Right cardiac atrium (tissue), 5 donors: ENCODE results near the gene CYP11A1. TPM values are rescaled to one million over a fixed set of nuclear protein-coding genes. Genes with fewer than 3 reads are reported as not detected.

ENCODE experiments used
- ATAC-seq, 2 donors: fragments of 200-7000 bp; cut with Tn5 transposase; one replicate each; pipeline versions ENCODE4 v1.8.0 to v1.9.1; 2020; ENCODE audit warnings: moderate library complexity in 2 of 2, mild to moderate bottlenecking in 1 of 2
- DNase-seq, 3 donors: peaks; one replicate each; pipeline ENCODE4 v3.0.0-alpha.2; 2020
- H3K27ac ChIP-seq: one replicate; pipeline ENCODE4 v1.5.1; 2013; ENCODE audit warnings: mild to moderate bottlenecking, low read length, control low read depth, moderate library complexity
- H3K27me3 ChIP-seq: one replicate; pipeline ENCODE4 v1.6.1; 2013; ENCODE audit not compliant: control insufficient read depth, insufficient read depth
- H3K4me1 ChIP-seq: one replicate; pipeline ENCODE4 v1.6.1; 2013; ENCODE audit warnings: low read length; ENCODE audit not compliant: control insufficient read depth, insufficient read depth
- H3K4me3 ChIP-seq: one replicate; pipeline ENCODE4 v1.5.1; 2013; ENCODE audit warnings: low read length, control low read depth
- H3K9me3 ChIP-seq: one replicate; pipeline ENCODE4 v1.6.1; 2013; ENCODE audit warnings: low read length; ENCODE audit not compliant: control insufficient read depth
- WGBS: extraction: QIAGEN DNeasy Blood & Tissue Kit; methylation state at CpG from one replicate; pipeline ENCODE4 v1.1.7; 2013; 5-methylcytosine and 5-hydroxymethylcytosine counted together
- intact Hi-C, 4 donors: fragments of 100-400 bp; cut with DNase I; formaldehyde crosslinking; loops; one replicate each; pipeline versions ENCODE4 v1.11.0 to v1.14.0; 2022 to 2023
- polyA plus RNA-seq: library from polyadenylated mRNA; stranded (reverse); fragments of 200-250 nt; gene quantifications from one replicate; pipeline ENCODE4 v1.2.3, GENCODE V29; 2013
- total RNA-seq, 4 donors: library from RNA; stranded (reverse); fragmentation: NEBNext Ultra II Directional; extraction: Animal tissue kit (Norgen Biotek cat#: 25700); gene quantifications; one replicate each; pipeline ENCODE4 v1.2.1, GENCODE V29; 2021
- donor health status: healthy with polysubstance abuse.
- donor health status: DM: no; HTN: yes; CAD: no.
- donor health status: DM: no; HTN: no; CAD: no.
- donor health status: DM: no; HTN: yes; CAD: no; lungs with severe emphysema.
- donor health status: DM: yes; HTN: yes; CAD: no.

The CYP11A1 gene
- total and polyA plus RNA-seq, 5 donors = 0.66 to 1.7 (median 1.1) TPM

DNA sequence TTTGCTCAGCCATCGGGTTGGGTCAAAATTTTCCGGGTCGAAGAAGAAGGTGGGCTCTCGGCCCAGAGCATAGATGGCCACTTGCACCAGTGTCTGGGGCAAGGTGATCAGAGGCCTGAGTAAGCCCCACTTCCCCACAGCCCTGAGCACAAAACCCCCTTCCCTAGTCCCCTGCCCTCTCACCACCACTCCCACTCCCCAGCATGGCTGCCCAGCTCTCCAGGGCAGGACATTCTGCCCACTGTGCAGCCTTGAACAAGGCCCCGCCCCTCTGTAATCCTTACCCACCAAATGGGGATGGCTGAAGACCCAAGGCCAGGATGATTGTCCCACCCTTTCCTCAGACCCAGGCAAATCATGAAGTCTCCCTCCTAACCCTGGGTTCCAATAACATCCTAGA lies 28.8 kb downstream of the CYP11A1 start:
- no peak for ATAC-seq
- H3K27ac ChIP-seq = no peak overlapping the region
- H3K27me3 ChIP-seq = no peaks in the 10 kb centered on the region
- intact Hi-C loops = no loop called here
- WGBS = 95% methylated on average over 5 of the region's 5 CpGs
- no peaks in the 10 kb centered on the region for H3K9me3 ChIP-seq
- H3K4me1 ChIP-seq = no peaks in the 10 kb centered on the region
- no peak overlapping the region for H3K4me3 ChIP-seq
- DNase-seq = no peak

- no peaks in the 10 kb centered on the region for H3K9me3 ChIP-seq
- WGBS = 71% methylated on average over 4 of the region's 4 CpGs
- no peaks in the 10 kb centered on the region for H3K27me3 ChIP-seq
- H3K4me1 ChIP-seq = no peaks in the 10 kb centered on the region
- no peak overlapping the region for H3K4me3 ChIP-seq
- ATAC-seq (no peak), DNase-seq (no peak)
- no peak overlapping the region for H3K27ac ChIP-seq
- intact Hi-C loops = no loop called here
These were observed 29.7 kb downstream of the CYP11A1 start for GRCh38 chr15:74337607-74338211.

GRCh38 chr15:74337146-74337545 lies 30.3 kb downstream of the CYP11A1 start:
- no peak for ATAC-seq
- Histone ChIP-seq H3K27ac (no peak overlapping the region), H3K9me3 (no peaks in the 10 kb centered on the region), H3K4me1 (no peaks in the 10 kb centered on the region), H3K27me3 (no peaks in the 10 kb centered on the region), H3K4me3 (no peak overlapping the region)
- intact Hi-C loops = no loop called here
- 89% methylated on average over 5 of the region's 5 CpGs for WGBS
- DNase-seq = no peak

- Histone ChIP-seq H3K27me3 (no peaks in the 10 kb centered on the region), H3K4me1 (no peaks in the 10 kb centered on the region), H3K4me3 (no peak overlapping the region), H3K9me3 (no peaks in the 10 kb centered on the region), H3K27ac (no peak overlapping the region)
- ATAC-seq (no peak), DNase-seq (no peak)
- WGBS = 76% methylated on average over 9 of the region's 9 CpGs
- intact Hi-C loops = no loop called here
These were observed 31.1 kb downstream of the CYP11A1 start for GRCh38 chr15:74336061-74337005.

DNA sequence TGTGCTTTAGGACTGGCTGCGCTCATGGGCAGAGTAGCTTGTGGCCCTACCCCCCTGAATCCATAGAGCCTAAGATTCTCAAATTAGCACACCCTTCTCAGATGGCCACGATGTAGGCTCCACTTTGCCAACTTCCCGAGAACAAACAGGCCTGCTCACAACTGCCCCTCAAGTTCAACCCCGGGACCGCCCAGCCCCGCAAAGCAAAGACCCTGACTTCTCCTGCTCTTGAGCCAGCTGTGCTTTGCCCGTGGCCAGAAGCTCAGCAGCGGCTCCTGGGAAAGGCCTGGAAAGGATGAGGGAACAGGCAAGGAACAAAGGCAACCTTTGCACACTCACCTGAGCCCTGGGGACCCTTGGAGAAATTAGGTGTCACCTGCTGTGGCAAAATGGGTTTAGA lies 32.0 kb downstream of the CYP11A1 start:
- Histone ChIP-seq H3K27me3 (no peaks in the 10 kb centered on the region), H3K27ac (no peak overlapping the region), H3K4me1 (no peaks in the 10 kb centered on the region), H3K4me3 (no peak overlapping the region), H3K9me3 (no peaks in the 10 kb centered on the region)
- WGBS = 90% methylated on average over 8 of the region's 8 CpGs
- DNase-seq (no peak), ATAC-seq (no peak)
- intact Hi-C loops = no loop called here

DNA sequence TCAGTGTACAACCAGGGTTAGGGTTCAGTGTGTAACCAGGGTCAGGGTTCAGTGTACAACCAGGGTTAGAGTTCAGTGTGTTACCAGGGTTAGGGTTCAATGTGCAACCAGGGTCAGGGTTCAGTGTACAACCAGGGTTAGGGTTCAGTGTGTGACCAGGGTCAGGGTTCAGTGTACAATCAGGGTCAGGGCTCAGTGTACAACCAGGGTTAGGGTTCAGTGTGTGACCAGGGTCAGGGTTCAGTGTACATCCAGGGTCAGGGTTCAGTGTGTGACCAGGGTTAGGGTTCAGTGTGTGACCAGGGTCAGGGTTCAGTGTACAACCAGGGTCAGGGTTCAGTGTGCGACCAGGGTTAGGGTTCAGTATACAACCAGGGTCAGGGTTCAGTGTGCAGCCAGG lies 33.3 kb downstream of the CYP11A1 start:
- Histone ChIP-seq H3K27ac (no peak overlapping the region), H3K4me1 (no peaks in the 10 kb centered on the region), H3K27me3 (no peaks in the 10 kb centered on the region), H3K9me3 (no peaks in the 10 kb centered on the region), H3K4me3 (no peak overlapping the region)
- intact Hi-C loops = no loop called here
- DNase-seq = no peak
- no peak for ATAC-seq
- 91% methylated on average over 1 of the region's 1 CpG for WGBS

DNA sequence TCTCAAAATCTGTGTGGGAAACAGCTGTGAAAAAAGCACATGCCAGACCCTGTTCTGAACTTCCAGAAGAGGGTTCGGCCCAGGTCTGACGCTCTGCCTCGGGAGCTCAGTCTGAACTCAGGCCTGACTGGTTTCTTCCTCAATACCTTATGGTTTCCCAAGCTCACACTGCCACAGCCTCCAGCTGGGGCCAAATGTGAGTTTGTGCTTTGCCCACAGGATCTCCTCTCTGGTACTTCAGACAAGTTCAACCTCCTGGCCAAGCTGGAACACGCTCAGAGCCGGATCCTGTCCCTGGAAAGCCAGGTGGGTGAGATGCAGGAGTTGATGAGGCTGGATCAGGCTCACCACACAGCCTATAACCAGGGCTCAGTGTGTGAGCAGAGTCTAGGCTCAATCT lies 33.8 kb downstream of the CYP11A1 start:
- no peak overlapping the region for H3K4me3 ChIP-seq
- no peak for DNase-seq
- intact Hi-C loops = no loop called here
- no peaks in the 10 kb centered on the region for H3K9me3 ChIP-seq
- no peak overlapping the region for H3K27ac ChIP-seq
- 78% methylated on average over 5 of the region's 5 CpGs for WGBS
- H3K4me1 ChIP-seq = no peaks in the 10 kb centered on the region
- no peaks in the 10 kb centered on the region for H3K27me3 ChIP-seq
- no peak for ATAC-seq

DNA sequence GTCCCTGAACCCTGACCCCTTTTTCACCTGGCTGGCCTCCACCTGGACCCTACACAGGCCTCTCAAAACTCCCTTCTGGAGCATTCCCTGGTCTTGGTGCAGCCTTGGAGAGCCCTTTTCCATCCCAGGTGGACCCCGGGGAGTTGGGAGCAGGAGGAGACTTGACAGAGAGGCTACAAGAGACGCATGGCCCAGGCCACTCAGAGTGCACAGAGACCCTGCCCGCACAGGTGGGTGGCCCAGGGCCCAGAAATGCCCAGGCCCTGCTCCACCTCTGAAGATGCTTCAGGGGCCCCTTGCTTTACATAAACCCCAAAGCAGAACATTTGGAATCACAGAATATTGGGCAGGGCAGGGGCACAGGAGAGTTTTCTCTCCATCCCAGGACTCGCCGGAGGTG lies 34.4 kb downstream of the CYP11A1 start:
- no peak for DNase-seq
- Histone ChIP-seq H3K4me3 (no peak overlapping the region), H3K27me3 (no peaks in the 10 kb centered on the region), H3K9me3 (no peaks in the 10 kb centered on the region), H3K4me1 (no peaks in the 10 kb centered on the region), H3K27ac (no peak overlapping the region)
- intact Hi-C loops = no loop called here
- WGBS = 91% methylated on average over 5 of the region's 5 CpGs
- ATAC-seq = no peak

DNA sequence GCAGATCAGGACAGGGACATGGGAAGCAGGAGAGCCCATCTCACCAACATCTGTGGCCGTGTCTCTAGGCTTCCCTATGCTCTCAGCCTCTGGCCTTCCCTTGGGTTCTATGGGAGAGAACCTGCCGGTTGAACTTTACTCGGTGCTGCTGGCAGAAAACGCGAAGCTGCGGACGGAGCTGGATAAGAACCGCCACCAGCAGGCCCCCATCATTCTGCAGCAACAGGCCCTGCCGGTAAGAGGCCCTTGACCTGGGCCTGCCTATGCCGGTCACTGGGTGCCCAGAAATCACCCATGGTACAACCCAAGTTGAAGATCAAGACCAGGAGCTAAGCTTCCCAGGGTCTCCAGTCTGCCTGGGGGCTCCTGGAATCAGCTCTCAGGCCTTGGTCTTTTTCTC lies 34.8 kb downstream of the CYP11A1 start:
- Histone ChIP-seq H3K4me1 (no peaks in the 10 kb centered on the region), H3K9me3 (no peaks in the 10 kb centered on the region), H3K27ac (no peak overlapping the region), H3K4me3 (no peak overlapping the region), H3K27me3 (no peaks in the 10 kb centered on the region)
- no peak for ATAC-seq
- DNase-seq = no peak
- 89% methylated on average over 10 of the region's 10 CpGs for WGBS
- intact Hi-C loops = no loop called here

DNA sequence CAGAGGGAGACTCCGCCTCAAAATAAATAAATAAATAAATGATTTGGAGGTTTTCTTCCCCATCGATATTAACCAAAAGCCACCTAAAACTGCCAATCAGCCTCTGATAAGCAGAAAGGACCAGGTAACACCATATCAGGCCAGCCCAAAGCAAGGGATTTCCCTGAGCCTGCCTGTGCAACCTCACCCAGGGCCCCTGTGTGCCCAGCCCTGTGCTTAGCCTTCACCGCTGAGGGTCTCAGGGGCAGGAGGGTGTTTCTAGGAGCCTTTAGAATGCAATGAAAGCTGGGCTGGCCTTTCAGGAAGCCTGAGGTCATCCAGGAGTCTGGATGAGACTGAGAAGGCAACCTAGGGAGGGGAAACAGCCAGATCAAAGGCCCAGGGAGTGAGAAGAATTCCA lies 35.4 kb downstream of the CYP11A1 start:
- ATAC-seq = no peak
- 90% methylated on average over 3 of the region's 3 CpGs for WGBS
- Histone ChIP-seq H3K9me3 (no peaks in the 10 kb centered on the region), H3K27me3 (no peaks in the 10 kb centered on the region), H3K27ac (no peak overlapping the region), H3K4me1 (no peaks in the 10 kb centered on the region), H3K4me3 (no peak overlapping the region)
- intact Hi-C loops = no loop called here
- no peak for DNase-seq

GRCh38 chr15:74330861-74331408 lies 36.5 kb downstream of the CYP11A1 start:
- H3K4me1 ChIP-seq = no peaks in the 10 kb centered on the region
- H3K27me3 ChIP-seq = no peaks in the 10 kb centered on the region
- intact Hi-C loops = no loop called here
- ATAC-seq = no peak
- no peak for DNase-seq
- no peak overlapping the region for H3K4me3 ChIP-seq
- H3K27ac ChIP-seq = no peak overlapping the region
- WGBS = 82% methylated on average over 11 of the region's 11 CpGs
- no peaks in the 10 kb centered on the region for H3K9me3 ChIP-seq
